Measurements from ENCODE around the gene ELL2.

DNA sequence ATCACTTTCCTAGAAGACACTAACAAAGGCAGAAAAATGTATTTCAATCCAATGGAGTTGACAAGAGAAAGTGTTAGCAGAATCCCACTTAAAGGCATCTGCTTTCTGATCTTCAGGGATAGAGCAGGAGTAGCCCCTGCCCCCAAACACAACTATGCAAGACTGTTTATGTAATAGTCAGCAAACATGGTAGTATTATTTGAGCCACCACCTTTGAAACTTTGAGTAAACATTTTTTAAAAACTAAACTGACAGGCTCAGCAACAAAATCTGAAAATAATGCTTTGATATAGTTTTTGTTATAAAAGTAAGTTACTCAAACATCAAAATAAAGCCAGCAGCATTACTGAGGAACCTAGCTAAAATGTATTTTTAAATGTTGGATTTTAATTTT is 4.8 kb downstream of the ELL2 start:
- no peak for TF ChIP-seq POLR2A (IDR thresholded peaks at IDR 0.05; ENCODE audit: insufficient read depth in 1 of 2, low read depth in 2 of 2, low read length in 2 of 2)
- TF ChIP-seq, protein P1, sequence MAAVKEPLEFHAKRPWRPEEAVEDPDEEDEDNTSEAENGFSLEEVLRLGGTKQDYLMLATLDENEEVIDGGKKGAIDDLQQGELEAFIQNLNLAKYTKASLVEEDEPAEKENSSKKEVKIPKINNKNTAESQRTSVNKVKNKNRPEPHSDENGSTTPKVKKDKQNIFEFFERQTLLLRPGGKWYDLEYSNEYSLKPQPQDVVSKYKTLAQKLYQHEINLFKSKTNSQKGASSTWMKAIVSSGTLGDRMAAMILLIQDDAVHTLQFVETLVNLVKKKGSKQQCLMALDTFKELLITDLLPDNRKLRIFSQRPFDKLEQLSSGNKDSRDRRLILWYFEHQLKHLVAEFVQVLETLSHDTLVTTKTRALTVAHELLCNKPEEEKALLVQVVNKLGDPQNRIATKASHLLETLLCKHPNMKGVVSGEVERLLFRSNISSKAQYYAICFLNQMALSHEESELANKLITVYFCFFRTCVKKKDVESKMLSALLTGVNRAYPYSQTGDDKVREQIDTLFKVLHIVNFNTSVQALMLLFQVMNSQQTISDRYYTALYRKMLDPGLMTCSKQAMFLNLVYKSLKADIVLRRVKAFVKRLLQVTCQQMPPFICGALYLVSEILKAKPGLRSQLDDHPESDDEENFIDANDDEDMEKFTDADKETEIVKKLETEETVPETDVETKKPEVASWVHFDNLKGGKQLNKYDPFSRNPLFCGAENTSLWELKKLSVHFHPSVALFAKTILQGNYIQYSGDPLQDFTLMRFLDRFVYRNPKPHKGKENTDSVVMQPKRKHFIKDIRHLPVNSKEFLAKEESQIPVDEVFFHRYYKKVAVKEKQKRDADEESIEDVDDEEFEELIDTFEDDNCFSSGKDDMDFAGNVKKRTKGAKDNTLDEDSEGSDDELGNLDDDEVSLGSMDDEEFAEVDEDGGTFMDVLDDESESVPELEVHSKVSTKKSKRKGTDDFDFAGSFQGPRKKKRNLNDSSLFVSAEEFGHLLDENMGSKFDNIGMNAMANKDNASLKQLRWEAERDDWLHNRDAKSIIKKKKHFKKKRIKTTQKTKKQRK (IDR thresholded peaks at IDR 0.05; ENCODE audit: low read length) = no peak
- TF ChIP-seq NONO (IDR thresholded peaks at IDR 0.05) = no peak
- TF ChIP-seq NONO (CRISPR knock-in tag; conservative IDR thresholded peaks at IDR 0.05) = no peak

Data from HepG2 (cell line).